ENCODE measurements around the gene TBC1D22B.

TBC1D22B gene

GRCh38 chr6:37362101-37362828, 104.7 kb downstream of the TBC1D22B start:
- DNase-seq = no peak

DNA sequence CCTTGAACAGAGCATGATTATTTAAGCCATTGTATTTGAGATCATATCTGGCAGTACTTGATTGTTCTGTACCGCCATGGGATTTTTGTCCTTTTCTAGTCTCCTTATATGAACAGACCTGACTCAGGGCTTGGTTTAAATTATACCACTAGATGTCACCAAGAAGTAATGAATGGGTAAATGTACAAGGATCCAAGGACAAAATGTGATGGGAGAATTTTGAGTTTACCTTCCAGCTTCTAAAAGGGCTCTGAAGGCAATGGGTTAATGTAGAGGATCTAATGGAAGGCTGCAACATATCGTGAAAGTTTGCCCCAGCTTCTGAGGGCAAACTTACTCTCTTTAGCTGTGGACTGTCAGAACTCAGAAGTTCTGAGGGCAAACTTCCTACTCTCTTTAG, 108.2 kb downstream of the TBC1D22B start:
- DNase-seq = no peak

DNA sequence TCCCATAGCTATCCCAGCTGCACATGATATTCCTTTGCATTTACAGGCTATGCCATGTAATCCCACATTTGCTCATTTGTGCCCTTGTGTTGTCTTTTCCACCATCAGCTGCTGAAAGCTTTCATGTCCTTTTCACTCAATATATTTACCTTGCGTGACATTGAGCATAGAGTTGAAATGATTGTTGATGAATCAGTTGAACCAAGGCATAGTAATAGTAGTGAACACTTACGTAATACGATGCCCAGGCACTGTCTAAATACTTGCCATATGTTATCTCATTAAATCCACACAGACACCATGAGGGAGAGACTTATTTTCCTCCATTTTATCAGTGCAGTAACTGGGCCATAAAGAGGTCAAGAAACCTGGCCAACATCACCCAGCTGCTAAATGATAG, 109.3 kb downstream of the TBC1D22B start:
- no peak for DNase-seq

DNA sequence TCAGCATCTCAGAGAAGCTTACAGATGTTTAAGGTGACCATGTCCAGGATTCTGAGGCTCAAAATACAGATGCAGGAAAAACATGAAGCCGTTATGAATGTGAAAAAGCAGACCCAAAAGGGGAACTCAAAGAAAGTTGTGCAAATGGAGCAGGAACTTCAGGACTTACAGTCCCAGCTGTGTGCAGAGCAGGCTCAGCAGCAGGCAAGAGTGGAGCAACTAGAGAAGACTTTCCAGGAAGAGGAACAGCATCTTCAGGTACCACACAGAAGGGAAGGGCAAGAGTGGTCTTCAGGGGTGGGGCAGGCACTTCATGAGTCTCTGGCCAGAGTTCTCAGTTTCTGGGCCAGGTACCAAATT, 111.4 kb downstream of the TBC1D22B start:
- DNase-seq = no peak

GRCh38 chr6:37369321-37370201, 112.0 kb downstream of the TBC1D22B start:
- DNase-seq = no peak

DNA sequence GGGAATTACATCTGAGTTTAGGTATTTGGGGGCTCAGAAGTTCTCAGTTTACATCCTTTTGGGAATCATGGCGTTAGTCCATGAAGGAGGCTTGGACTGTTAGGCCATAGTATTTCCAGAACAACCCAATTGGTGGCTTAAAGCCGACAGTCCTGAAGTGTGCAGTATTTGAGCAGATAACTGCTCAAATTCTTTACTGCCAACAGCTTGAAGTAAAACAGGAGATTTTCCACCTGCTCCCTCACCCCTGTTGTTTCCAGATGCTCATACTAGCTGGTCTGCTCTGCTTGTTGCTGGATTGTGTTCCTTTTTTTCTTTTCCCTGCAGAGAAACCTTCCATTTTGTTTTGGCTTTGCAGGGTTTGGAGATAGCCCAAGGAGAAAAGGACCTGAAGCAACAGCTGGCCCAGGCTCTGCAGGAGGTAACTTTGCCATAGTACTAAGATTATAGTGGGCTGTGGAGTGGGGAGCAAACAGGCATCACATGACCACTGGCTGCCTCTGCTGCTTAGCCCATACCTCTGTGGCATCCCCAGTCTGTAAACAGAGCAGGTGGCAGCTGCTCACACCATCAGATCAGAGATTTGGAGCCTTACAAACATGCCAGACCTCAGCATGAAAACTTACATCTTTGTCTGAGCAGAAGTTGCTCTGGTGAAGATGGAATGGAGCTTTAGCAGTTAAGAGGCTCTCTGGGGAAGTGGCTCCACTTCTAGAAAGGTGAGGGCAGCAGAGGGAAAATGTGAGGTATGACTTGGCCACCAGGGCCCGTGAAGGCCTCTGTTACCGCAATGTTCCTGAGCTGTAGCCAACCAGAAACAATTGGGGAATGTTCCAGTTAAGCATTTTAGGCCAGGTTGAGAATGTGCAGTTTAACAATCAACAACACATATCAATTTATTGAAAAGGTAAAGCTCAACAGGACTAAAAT, 113.8 kb downstream of the TBC1D22B start:
- no peak for DNase-seq

- no peak for DNase-seq
These were observed 114.5 kb downstream of the TBC1D22B start for GRCh38 chr6:37372116-37372515.

- DNase-seq = no peak
These were observed 116.4 kb downstream of the TBC1D22B start for GRCh38 chr6:37373822-37374471.

DNA sequence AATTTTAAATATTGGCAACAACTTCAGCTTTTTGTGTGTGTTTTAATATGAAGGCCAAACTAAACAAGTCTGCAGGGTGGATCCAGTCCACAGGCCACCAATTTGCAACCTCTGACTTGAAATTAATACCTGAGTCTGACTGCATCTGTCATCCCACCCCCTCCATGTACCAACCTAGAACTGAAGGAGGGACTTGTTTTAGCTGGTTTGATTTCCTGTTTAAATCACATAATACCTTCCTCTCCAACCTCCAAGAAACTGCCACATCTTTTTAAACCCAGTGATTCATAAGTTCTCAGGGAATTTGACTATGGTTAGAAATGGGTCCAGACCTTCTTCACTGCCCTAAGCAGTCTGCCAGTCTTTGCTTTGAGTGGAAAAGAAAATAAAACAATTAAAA, 117.8 kb downstream of the TBC1D22B start:
- no peak for DNase-seq

DNA sequence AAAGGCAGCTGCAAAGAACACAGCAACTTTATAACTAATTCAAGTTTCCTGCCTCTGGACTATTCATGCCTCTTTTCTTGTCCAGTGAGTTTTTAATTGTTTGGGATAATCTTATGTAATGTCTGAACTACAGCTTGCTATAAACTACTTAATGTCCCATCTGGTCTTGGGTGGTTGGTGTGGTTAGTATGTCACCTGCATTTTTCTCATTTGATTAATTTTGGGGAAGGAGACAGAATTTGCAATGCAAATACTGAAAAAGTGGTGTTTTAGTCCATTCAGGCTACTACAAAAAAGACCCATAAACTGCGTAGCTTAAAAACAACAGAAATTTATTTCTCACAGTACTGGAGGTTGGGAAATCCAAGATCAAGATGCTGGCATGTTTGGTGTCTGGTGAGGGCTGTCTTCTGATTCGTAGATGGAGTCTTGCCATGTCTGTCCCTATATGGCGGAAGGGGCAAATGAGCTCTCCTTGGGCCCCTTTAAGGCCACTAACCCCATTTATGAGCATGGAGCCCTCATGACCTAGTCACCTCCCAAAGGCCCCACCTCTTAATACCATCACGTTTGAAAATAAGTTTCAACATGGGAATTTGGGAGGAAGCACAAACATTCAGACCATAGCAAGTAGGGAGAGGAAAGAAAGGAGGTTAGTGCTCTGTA, 118.6 kb downstream of the TBC1D22B start:
- DNase-seq = no peak

GRCh38 chr6:37381579-37381978, 124.0 kb downstream of the TBC1D22B start:
- DNase-seq = peak; percentile 51
